ENCODE results near the gene ZXDA. TPM values are rescaled to one million over a fixed set of nuclear protein-coding genes. Genes with fewer than 3 reads are reported as not detected.
A peak's percentile ranks its signal among the peaks of the same experiment; 100 is the strongest.

The ZXDA gene
- total and polyA plus RNA-seq, 2 donors (not counting 3 experiments of a cell fraction or from before 2014, with no cell fraction given), result 2.4 to 5.4 TPM

GRCh38 chrX:57918750-57919436, 8.6 kb upstream of the ZXDA start:
- H4K20me1 ChIP-seq (replicated peaks; ENCODE audit: control insufficient read depth, extremely low read depth, insufficient read depth, low read length), result no peaks in the 10 kb centered on the region
- H3K4me2 ChIP-seq (ENCODE audit: insufficient read depth, low read length), result no peak overlapping the region
- H3K4me3 ChIP-seq (replicated peaks in 1 of 3; ENCODE audit: insufficient read depth in 1 of 3, low read depth in 1 of 3, low read length in 3 of 3), result no peak overlapping the region
- POLR2A ChIA-PET, result no interaction called here
- no peaks in the 10 kb centered on the region for H3K9me1 ChIP-seq (replicated peaks; ENCODE audit: control insufficient read depth, extremely low read depth, insufficient read depth, low read length)
- intact Hi-C loops (cut with micrococcal nuclease) (loop anchor here (1.0 to 2.0 kb wide), 2 partner anchors 98 to 108 kb away; no protein-coding TSS in a partner anchor), dilution Hi-C loops (cut with MboI; ENCODE audit: extremely low pct_ligation_motif_present, low sequenced_read_pairs) (no loop called here)
- H2AFZ ChIP-seq (ENCODE audit: low read depth, low read length), result no peak overlapping the region
- CTCF ChIA-PET, result interaction anchor here (0.7 to 2.3 kb wide), 5 partner anchors 9 to 98 kb away, joined by 3 to 55 read pairs (median 6); no protein-coding TSS in a partner anchor
- no peak for TF ChIP-seq MAX (IDR thresholded peaks at IDR 0.05; ENCODE audit: insufficient read depth, insufficient read length)
- no peak for TF ChIP-seq EZH2 (IDR thresholded peaks at IDR 0.05; ENCODE audit: borderline replicate concordance, low read depth, low read length, severe bottlenecking)
- TF ChIP-seq POLR2AphosphoS5 (IDR thresholded peaks at IDR 0.05; ENCODE audit: insufficient read depth, low read depth, low read length), result no peak
- no peak for TF ChIP-seq FOS (IDR thresholded peaks at IDR 0.05; ENCODE audit: borderline replicate concordance, insufficient read depth, low read length)
- TF ChIP-seq, protein P1, sequence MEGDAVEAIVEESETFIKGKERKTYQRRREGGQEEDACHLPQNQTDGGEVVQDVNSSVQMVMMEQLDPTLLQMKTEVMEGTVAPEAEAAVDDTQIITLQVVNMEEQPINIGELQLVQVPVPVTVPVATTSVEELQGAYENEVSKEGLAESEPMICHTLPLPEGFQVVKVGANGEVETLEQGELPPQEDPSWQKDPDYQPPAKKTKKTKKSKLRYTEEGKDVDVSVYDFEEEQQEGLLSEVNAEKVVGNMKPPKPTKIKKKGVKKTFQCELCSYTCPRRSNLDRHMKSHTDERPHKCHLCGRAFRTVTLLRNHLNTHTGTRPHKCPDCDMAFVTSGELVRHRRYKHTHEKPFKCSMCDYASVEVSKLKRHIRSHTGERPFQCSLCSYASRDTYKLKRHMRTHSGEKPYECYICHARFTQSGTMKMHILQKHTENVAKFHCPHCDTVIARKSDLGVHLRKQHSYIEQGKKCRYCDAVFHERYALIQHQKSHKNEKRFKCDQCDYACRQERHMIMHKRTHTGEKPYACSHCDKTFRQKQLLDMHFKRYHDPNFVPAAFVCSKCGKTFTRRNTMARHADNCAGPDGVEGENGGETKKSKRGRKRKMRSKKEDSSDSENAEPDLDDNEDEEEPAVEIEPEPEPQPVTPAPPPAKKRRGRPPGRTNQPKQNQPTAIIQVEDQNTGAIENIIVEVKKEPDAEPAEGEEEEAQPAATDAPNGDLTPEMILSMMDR (IDR thresholded peaks at IDR 0.05; ENCODE audit: extremely low read depth in 1 of 2, insufficient read depth in 1 of 2, low read depth in 1 of 2, low read length in 2 of 2), result peak; percentile 24 to 36
- no peaks in the 10 kb centered on the region for H3K9me3 ChIP-seq (replicated peaks; ENCODE audit: control insufficient read depth, insufficient read depth, low read length)
- FAIRE-seq (peak; percentile 85), DNase-seq (ENCODE audit: low read depth, low spot score) (peak; percentile 30)
- H3K9ac ChIP-seq (replicated peaks; ENCODE audit: extremely low read depth, insufficient read depth, low read length), result no peak overlapping the region
- no peaks in the 10 kb centered on the region for H3K36me3 ChIP-seq (ENCODE audit: control insufficient read depth in 2 of 2, extremely low read depth in 1 of 2, insufficient read depth in 2 of 2, low read length in 2 of 2)
- no peaks in the 10 kb centered on the region for H3K4me1 ChIP-seq (ENCODE audit: control insufficient read depth, extremely low read depth, insufficient read depth, low read length)
- H3K27me3 ChIP-seq (ENCODE audit: control insufficient read depth in 2 of 2, insufficient read depth in 2 of 2, low read length in 2 of 2), result no peaks in the 10 kb centered on the region
- no peaks in the 10 kb centered on the region for H3K79me2 ChIP-seq (ENCODE audit: control insufficient read depth, insufficient read depth, low read length)
- H3K27ac ChIP-seq (ENCODE audit: insufficient read depth, low read depth, low read length), result no peak overlapping the region
- no TSS peak for BruUV-seq (replicated peaks)

Data from endothelial cell of umbilical vein (primary cell).